ENCODE results near the gene S1PR3.

S1PR3 gene

GRCh38 chr9:89010526-89011111, 19.4 kb downstream of the S1PR3 start:
- no peak for DNase-seq

- DNase-seq = no peak
Observed at GRCh38 chr9:89011683-89012082, 20.4 kb downstream of the S1PR3 start.

- DNase-seq = no peak
Observed at GRCh38 chr9:89012294-89013042, 21.2 kb downstream of the S1PR3 start.

GRCh38 chr9:89013660-89014059, 22.4 kb downstream of the S1PR3 start:
- DNase-seq = no peak

- no peak for DNase-seq
Observed at GRCh38 chr9:89014153-89014552, 22.9 kb downstream of the S1PR3 start.

GRCh38 chr9:89015336-89015735, 24.1 kb downstream of the S1PR3 start:
- no peak for DNase-seq

- no peak for DNase-seq
Observed at GRCh38 chr9:89020754-89021153, 29.5 kb downstream of the S1PR3 start.

- no peak for DNase-seq
Observed at GRCh38 chr9:89021154-89021803, 30.0 kb downstream of the S1PR3 start.

- no peak for DNase-seq
Observed at GRCh38 chr9:89022001-89022759, 30.9 kb downstream of the S1PR3 start.

GRCh38 chr9:89022902-89023301, 31.6 kb downstream of the S1PR3 start:
- DNase-seq = no peak

- DNase-seq = no peak
Observed at GRCh38 chr9:89023740-89024139, 32.5 kb downstream of the S1PR3 start.

- DNase-seq = no peak
Observed at GRCh38 chr9:89024727-89025126, 33.5 kb downstream of the S1PR3 start.

- no peak for DNase-seq
Observed at GRCh38 chr9:89025553-89025952, 34.3 kb downstream of the S1PR3 start.

GRCh38 chr9:89026876-89027275, 35.6 kb downstream of the S1PR3 start:
- DNase-seq = no peak

GRCh38 chr9:89029788-89030187, 38.5 kb downstream of the S1PR3 start:
- DNase-seq = no peak

GRCh38 chr9:89032173-89032572, 40.9 kb downstream of the S1PR3 start:
- DNase-seq = no peak

GRCh38 chr9:89032661-89033060, 41.4 kb downstream of the S1PR3 start:
- DNase-seq = no peak

- no peak for DNase-seq
Observed at GRCh38 chr9:89036383-89036782, 45.1 kb downstream of the S1PR3 start.

- no peak for DNase-seq
Observed at GRCh38 chr9:89036891-89037290, 45.6 kb downstream of the S1PR3 start.

- DNase-seq = no peak
Observed at GRCh38 chr9:89037346-89037745, 46.1 kb downstream of the S1PR3 start.

- DNase-seq = no peak
Observed at GRCh38 chr9:89037891-89038290, 46.6 kb downstream of the S1PR3 start.

GRCh38 chr9:89038382-89039103, 47.3 kb downstream of the S1PR3 start:
- peak; percentile 1 to 78 for DNase-seq

GRCh38 chr9:89039104-89039465, 47.8 kb downstream of the S1PR3 start:
- no peak for DNase-seq

Data from NCI-H446 (cell line).